ENCODE data around the gene VGF.
A peak's percentile ranks its signal among the peaks of the same experiment; 100 is the strongest.

Gene VGF

DNA sequence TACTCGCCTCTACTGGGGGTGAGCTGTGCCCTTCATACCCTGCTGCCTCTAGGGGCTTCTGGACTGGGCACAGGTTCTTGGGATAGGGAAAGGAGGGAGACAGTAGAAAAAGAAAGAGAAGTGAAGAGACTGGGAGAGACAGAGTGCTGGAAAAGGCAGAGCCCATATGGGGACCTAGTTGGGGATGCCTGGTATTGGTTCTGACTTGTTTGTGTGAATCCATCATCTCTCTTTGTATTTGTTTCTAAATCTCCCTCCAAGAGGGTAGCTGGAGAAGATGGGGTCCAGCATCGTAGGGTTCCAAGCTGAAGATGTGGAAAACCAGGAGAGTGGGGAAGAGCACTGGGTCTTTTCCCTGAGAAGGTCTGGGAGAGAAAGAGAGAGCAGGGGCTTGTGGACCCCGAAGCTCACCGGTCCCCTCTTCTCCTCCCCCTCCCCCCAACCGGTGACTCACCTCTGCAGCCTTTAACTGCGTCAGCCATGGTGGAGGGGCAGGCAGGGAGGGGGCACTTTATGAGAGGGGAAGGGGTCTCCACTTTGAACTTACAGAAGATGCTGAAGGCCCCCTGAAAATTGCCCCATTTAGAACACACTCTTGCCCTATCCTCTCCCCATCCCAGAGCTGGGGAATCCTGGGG lies 3.2 kb upstream of the VGF start:
- no peak overlapping the region for H3K4me3 Mint-ChIP-seq

GRCh38 chr7:101167645-101168411 lies 2.5 kb upstream of the VGF start:
- ATAC-seq (replicated peaks; ENCODE audit: extremely low read depth, poor library complexity, severe bottlenecking) = no peak
- H3K27me3 Mint-ChIP-seq = peaks cover 82% of the 10 kb centered on the region
- no peak overlapping the region for H3K4me3 Mint-ChIP-seq

More for the DNA sequence above, 3.2 kb upstream of the VGF start:
- Mint-ChIP-seq H3K27ac (ENCODE audit: low read depth) (no peak overlapping the region), H3K36me3 (ENCODE audit: insufficient read depth) (peaks cover 28% of the 10 kb centered on the region), H3K9me3 (no peaks in the 10 kb centered on the region), H3K27me3 (peaks cover 89% of the 10 kb centered on the region), H3K4me1 (peaks cover 55% of the 10 kb centered on the region)
- ATAC-seq (replicated peaks; ENCODE audit: extremely low read depth, poor library complexity, severe bottlenecking) = no peak
- no peak for DNase-seq (ENCODE audit: low spot score in 2 of 2)

DNA sequence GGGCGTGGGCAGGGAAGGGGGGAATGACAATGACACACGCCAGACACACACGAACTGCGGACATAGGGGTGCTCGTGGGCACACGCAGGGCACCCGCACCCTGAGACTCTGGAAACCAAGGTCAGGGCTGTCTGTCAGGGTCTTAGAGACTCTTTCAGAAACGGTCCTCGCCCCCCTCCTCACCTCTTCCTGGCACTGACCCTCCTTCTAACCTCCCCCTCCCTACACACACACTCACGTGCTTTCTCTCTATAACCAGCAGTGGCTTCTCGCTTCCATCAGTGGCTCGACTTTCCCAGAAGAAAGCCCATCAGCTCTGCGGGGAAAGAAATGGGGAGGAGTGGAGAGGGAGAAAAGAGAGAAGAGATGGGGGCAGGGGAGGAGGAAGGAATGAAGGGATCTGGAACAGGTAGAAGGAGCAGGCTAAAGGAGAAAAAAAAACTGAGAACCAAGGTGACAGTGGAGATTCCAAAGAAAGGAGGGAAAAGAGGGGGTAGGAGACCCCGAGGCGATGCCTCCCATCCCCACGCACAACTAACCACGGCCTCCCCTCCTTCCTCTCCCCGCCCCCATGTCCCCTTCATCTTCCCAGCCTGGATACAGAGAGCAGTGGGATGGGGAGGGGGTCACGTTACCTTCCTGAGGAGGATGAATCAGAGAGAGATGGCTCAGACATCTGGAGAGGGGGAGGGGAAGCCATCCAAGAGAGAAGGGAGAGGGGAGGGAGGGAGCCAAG lies 1.7 kb upstream of the VGF start:
- no peak for DNase-seq (ENCODE audit: low spot score in 2 of 2)
- Mint-ChIP-seq H3K27ac (ENCODE audit: low read depth) (peak overlapping the region; percentile 38), H3K4me3 (no peak overlapping the region), H3K4me1 (peaks cover 45% of the 10 kb centered on the region), H3K9me3 (no peaks in the 10 kb centered on the region), H3K36me3 (ENCODE audit: insufficient read depth) (peaks cover 28% of the 10 kb centered on the region), H3K27me3 (peaks cover 81% of the 10 kb centered on the region)
- ATAC-seq (replicated peaks; ENCODE audit: extremely low read depth, poor library complexity, severe bottlenecking) = no peak

More at GRCh38 chr7:101167645-101168411, 2.5 kb upstream of the VGF start:
- peaks cover 28% of the 10 kb centered on the region for H3K36me3 Mint-ChIP-seq (ENCODE audit: insufficient read depth)
- H3K4me1 Mint-ChIP-seq = peaks cover 48% of the 10 kb centered on the region
- DNase-seq (ENCODE audit: low spot score in 2 of 2) = no peak
- no peak overlapping the region for H3K27ac Mint-ChIP-seq (ENCODE audit: low read depth)
- no peaks in the 10 kb centered on the region for H3K9me3 Mint-ChIP-seq

DNA sequence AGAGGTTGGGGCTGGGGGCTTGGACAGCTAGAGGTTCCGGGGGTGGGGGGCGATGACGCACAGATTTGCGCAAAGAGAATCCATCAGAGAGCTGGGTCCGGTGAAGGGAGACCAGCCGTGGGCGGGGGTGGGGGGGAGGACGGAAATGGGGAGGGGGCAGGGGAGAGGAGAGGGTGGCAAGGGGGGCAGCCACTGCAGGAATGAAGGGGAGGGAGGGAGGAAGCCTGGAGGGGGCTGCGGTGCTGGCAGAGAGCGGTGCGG lies 1.2 kb upstream of the VGF start:
- Mint-ChIP-seq H3K9me3 (no peaks in the 10 kb centered on the region), H3K27ac (ENCODE audit: low read depth) (peak overlapping the region; percentile 38), H3K36me3 (ENCODE audit: insufficient read depth) (peaks cover 25% of the 10 kb centered on the region), H3K4me3 (no peak overlapping the region), H3K27me3 (peaks cover 78% of the 10 kb centered on the region), H3K4me1 (peaks cover 41% of the 10 kb centered on the region)
- DNase-seq (ENCODE audit: low spot score in 2 of 2) = no peak
- ATAC-seq (replicated peaks; ENCODE audit: extremely low read depth, poor library complexity, severe bottlenecking) = no peak

- H3K4me1 Mint-ChIP-seq = peaks cover 36% of the 10 kb centered on the region
- H3K27me3 Mint-ChIP-seq = peaks cover 73% of the 10 kb centered on the region
- DNase-seq (ENCODE audit: low spot score in 2 of 2) (no peak), ATAC-seq (replicated peaks; ENCODE audit: extremely low read depth, poor library complexity, severe bottlenecking) (no peak)
- peaks cover 23% of the 10 kb centered on the region for H3K36me3 Mint-ChIP-seq (ENCODE audit: insufficient read depth)
- H3K4me3 Mint-ChIP-seq = peak overlapping the region; percentile 78
- peak overlapping the region; percentile 89 for H3K27ac Mint-ChIP-seq (ENCODE audit: low read depth)
- no peaks in the 10 kb centered on the region for H3K9me3 Mint-ChIP-seq
These were observed 734 bp upstream of the VGF start for GRCh38 chr7:101165958-101166647.

DNA sequence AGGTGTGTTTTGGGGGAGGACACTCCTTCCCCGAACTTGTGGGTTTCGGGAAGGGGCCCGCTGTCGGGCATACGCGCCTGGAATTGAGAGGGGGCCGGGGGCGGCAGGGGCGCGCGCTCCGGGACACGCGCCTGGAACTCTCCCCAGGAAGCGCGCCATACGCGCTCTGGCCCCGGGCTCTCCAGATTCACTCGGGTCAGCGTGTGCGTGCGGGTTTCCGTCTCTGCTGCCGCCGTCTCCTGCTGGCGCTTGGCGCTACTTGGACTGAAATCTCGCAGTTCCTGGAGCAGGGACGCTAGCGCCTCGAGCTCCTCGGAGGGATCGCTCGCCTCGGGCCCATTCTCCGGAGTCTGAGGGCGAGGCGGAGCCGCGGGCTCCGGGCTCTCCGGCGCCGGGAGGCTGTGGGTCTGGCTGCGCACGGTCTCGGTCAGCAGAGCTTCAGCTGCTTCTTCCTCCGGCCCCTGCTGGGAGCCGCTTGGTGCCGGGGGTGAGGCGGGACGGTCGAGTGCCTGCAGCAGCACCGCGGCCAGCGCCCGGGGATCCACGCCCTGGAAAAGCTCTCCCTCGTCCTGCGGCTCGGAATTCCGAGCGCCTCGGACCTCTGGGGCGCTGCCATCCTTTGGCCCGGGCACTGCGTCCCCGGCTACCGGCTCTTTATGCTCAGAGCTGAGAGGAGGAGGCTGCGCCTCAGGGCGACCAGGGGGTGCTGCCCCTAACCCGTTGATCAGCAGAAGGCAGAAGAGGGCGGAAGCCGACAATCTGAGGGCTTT lies 1.1 kb downstream of the VGF start:
- DNase-seq (ENCODE audit: low spot score in 2 of 2) = no peak
- no peaks in the 10 kb centered on the region for H3K9me3 Mint-ChIP-seq
- no peak overlapping the region for H3K27ac Mint-ChIP-seq (ENCODE audit: low read depth)
- peaks cover 65% of the 10 kb centered on the region for H3K27me3 Mint-ChIP-seq
- H3K36me3 Mint-ChIP-seq (ENCODE audit: insufficient read depth) = peaks cover 21% of the 10 kb centered on the region
- peak overlapping the region; percentile 78 for H3K4me3 Mint-ChIP-seq
- no peak for ATAC-seq (replicated peaks; ENCODE audit: extremely low read depth, poor library complexity, severe bottlenecking)
- peaks cover 21% of the 10 kb centered on the region for H3K4me1 Mint-ChIP-seq

GRCh38 chr7:101163279-101164070 lies 1.9 kb downstream of the VGF start:
- H3K9me3 Mint-ChIP-seq = no peaks in the 10 kb centered on the region
- peak overlapping the region; percentile 78 for H3K4me3 Mint-ChIP-seq
- H3K27ac Mint-ChIP-seq (ENCODE audit: low read depth) = no peak overlapping the region
- ATAC-seq (replicated peaks; ENCODE audit: extremely low read depth, poor library complexity, severe bottlenecking) (no peak), DNase-seq (ENCODE audit: low spot score in 2 of 2) (no peak)
- peaks cover 57% of the 10 kb centered on the region for H3K27me3 Mint-ChIP-seq
- peaks cover 21% of the 10 kb centered on the region for H3K36me3 Mint-ChIP-seq (ENCODE audit: insufficient read depth)
- H3K4me1 Mint-ChIP-seq = peaks cover 15% of the 10 kb centered on the region

DNA sequence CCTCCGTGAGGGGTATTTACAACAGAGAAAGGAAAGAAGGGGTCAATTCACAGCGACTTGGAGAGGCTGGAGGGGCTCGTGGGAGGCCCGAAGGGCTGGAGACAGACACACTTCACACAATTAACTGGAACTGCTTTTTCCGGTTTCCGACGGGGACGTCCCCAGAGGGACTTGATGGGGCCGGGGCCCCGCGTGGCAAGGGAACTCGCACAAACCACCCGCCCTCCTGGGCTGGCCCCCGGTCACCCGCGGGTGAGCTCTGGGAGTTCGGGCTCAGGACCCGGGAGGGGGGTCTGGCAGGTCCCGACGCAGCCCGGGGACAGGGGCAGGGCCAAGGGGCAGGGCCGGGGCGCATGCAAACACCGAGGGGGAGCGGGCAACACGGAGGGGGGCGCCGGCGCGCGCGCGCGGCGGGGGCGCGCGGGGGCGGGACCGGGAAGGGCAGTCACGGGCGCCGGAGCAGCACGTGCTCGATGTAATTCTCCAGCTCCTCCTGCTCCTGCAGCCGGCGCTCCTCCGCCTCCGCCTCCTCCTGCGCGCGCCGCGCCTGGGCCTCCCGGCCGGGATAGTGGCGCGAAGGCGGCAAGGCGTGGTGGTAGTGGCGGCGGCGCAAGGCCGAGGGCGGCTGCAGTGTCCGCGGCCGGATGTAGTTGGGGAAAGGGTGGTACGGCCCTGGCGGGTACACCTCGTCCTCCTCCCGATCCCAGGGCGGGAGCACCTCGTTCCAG lies 2.7 kb downstream of the VGF start:
- no peaks in the 10 kb centered on the region for H3K9me3 Mint-ChIP-seq
- ATAC-seq (replicated peaks; ENCODE audit: extremely low read depth, poor library complexity, severe bottlenecking) = no peak
- H3K4me1 Mint-ChIP-seq = peaks cover 11% of the 10 kb centered on the region
- peaks cover 22% of the 10 kb centered on the region for H3K36me3 Mint-ChIP-seq (ENCODE audit: insufficient read depth)
- peaks cover 49% of the 10 kb centered on the region for H3K27me3 Mint-ChIP-seq
- DNase-seq (ENCODE audit: low spot score in 2 of 2) = no peak
- H3K27ac Mint-ChIP-seq (ENCODE audit: low read depth) = no peak overlapping the region
- H3K4me3 Mint-ChIP-seq = peak overlapping the region; percentile 78

- Mint-ChIP-seq H3K27ac (ENCODE audit: low read depth) (no peak overlapping the region), H3K9me3 (no peaks in the 10 kb centered on the region), H3K27me3 (peaks cover 41% of the 10 kb centered on the region), H3K36me3 (ENCODE audit: insufficient read depth) (peaks cover 21% of the 10 kb centered on the region), H3K4me3 (peak overlapping the region; percentile 78), H3K4me1 (peaks cover 11% of the 10 kb centered on the region)
- ATAC-seq (replicated peaks; ENCODE audit: extremely low read depth, poor library complexity, severe bottlenecking) (no peak), DNase-seq (ENCODE audit: low spot score in 2 of 2) (no peak)
These were observed 3.5 kb downstream of the VGF start for GRCh38 chr7:101161692-101162471.

- no peak for ATAC-seq (replicated peaks; ENCODE audit: extremely low read depth, poor library complexity, severe bottlenecking)
- DNase-seq (ENCODE audit: low spot score in 2 of 2) = no peak
- H3K27ac Mint-ChIP-seq (ENCODE audit: low read depth) = no peak overlapping the region
- peaks cover 7% of the 10 kb centered on the region for H3K4me1 Mint-ChIP-seq
- H3K9me3 Mint-ChIP-seq = no peaks in the 10 kb centered on the region
- peaks cover 23% of the 10 kb centered on the region for H3K36me3 Mint-ChIP-seq (ENCODE audit: insufficient read depth)
- no peak overlapping the region for H3K4me3 Mint-ChIP-seq
- peaks cover 31% of the 10 kb centered on the region for H3K27me3 Mint-ChIP-seq
These were observed 4.5 kb downstream of the VGF start for GRCh38 chr7:101160910-101161309.

All from central memory CD8-positive, alpha-beta T cell (primary cell).